Upper lobe of left lung (tissue), 6 donors: Measurements from ENCODE around the gene PPM1H. TPM values are rescaled to one million over a fixed set of nuclear protein-coding genes. Genes with fewer than 3 reads are reported as not detected.

ENCODE experiments used
- ATAC-seq, 2 donors: fragments of 200-7000 bp; cut with Tn5 transposase; one replicate each; pipeline ENCODE4 v1.9.1; 2022; ENCODE audit warnings: mild to moderate bottlenecking in 2 of 2, moderate library complexity in 2 of 2; ENCODE audit not compliant: low FRiP score in 2 of 2
- DNase-seq, 2 donors: peaks; one replicate each; pipeline ENCODE4 v3.0.0-alpha.2; 2019 to 2020
- H3K27ac ChIP-seq, 4 donors: fragments of 200-600 bp; sonication (generic); one replicate each; pipeline ENCODE4 v1.5.1; 2016 to 2019
- H3K27me3 ChIP-seq, 4 donors: fragments of 200-600 bp; sonication (generic); one replicate each; pipeline ENCODE4 v1.5.1; 2017 to 2019
- H3K36me3 ChIP-seq, 4 donors: fragments of 200-600 bp; sonication (generic); one replicate each; pipeline ENCODE4 v1.5.1; 2016 to 2019
- H3K4me1 ChIP-seq, 4 donors: fragments of 200-600 bp; sonication (generic); one replicate each; pipeline ENCODE4 v1.5.1; 2018 to 2019
- H3K4me3 ChIP-seq, 4 donors: fragments of 200-600 bp; sonication (generic); one replicate each; pipeline ENCODE4 v1.5.1; 2017 to 2019; ENCODE audit warnings: mild to moderate bottlenecking in 2 of 4, moderate library complexity in 1 of 4
- H3K9me3 ChIP-seq, 4 donors: fragments of 200-600 bp; sonication (generic); one replicate each; pipeline ENCODE4 v1.5.1; 2018 to 2019
- CTCF ChIP-seq, 6 experiments: fragments of 450-650 bp in 4 of 6; fragments of 200-600 bp in 2 of 6; sonication (generic) in 2 of 6; IDR thresholded peaks; one replicate each; pipeline ENCODE4 v1.5.1; 2016 to 2019; ENCODE audit warnings: antibody characterized with exemption in 6 of 6
- EP300 ChIP-seq, 4 donors: sonication (generic); formaldehyde crosslinking; IDR thresholded peaks; one replicate each; pipeline ENCODE4 v1.5.1; 2017; ENCODE audit warnings: antibody characterized with exemption in 4 of 4, control low read depth in 2 of 4
- POLR2A ChIP-seq, 4 donors: fragments of 450-650 bp; IDR thresholded peaks; one replicate each; pipeline ENCODE4 v1.5.1; 2016 to 2017; ENCODE audit warnings: antibody characterized with exemption in 4 of 4, mild to moderate bottlenecking in 2 of 4
- POLR2AphosphoS5 ChIP-seq, 2 donors: sonication (generic); formaldehyde crosslinking; IDR thresholded peaks; one replicate each; pipeline ENCODE4 v1.5.1; 2017; ENCODE audit warnings: antibody characterized with exemption in 2 of 2
- WGBS, 2 donors: methylation state at CpG; one replicate each; pipeline ENCODE4 v1.1.5; 2017 to 2018; 5-methylcytosine and 5-hydroxymethylcytosine counted together
- total RNA-seq, 6 donors: library from RNA; depleted of rRNA in 4 of 6; stranded (reverse); fragments of >200 nt in 4 of 6; gene quantifications; one replicate each; pipeline versions ENCODE4 v1.1.0 to v1.2.1, GENCODE V29; 2016 to 2021
- donor health status: DM: no; HTN: no; CAD: no; lungs with moderate emphysema.
- donor health status: DM: no; HTN: yes; CAD: no; lungs with severe emphysema.

The PPM1H gene
- total RNA-seq, 6 donors from 2014 or later = 4.2 to 14.2 (median 8.4) TPM

GRCh38 chr12:62799766-62800406 is 135.1 kb downstream of the PPM1H start:
- TF ChIP-seq EP300 (IDR thresholded peaks at IDR 0.05) = no peak
- no peak for TF ChIP-seq CTCF (IDR thresholded peaks at IDR 0.05)
- no peak for TF ChIP-seq POLR2A (IDR thresholded peaks at IDR 0.05)
- no peak for TF ChIP-seq POLR2AphosphoS5 (IDR thresholded peaks at IDR 0.05)
- H3K27me3 ChIP-seq = no peaks in the 10 kb centered on the region
- ATAC-seq = no peak
- whole genome bisulfite sequencing, 2 donors = 71 to 74% methylated on average over 9 of the region's 9 CpGs
- H3K4me1 ChIP-seq = no peaks in the 10 kb centered on the region
- no peak for DNase-seq
- H3K27ac ChIP-seq = no peak overlapping the region
- H3K4me3 ChIP-seq = no peak overlapping the region
- no peaks in the 10 kb centered on the region for H3K9me3 ChIP-seq
- H3K36me3 ChIP-seq = peaks cover 0 to 4% (median 0%) of the 10 kb centered on the region in 4 donors

GRCh38 chr12:62799126-62799736 is 135.7 kb downstream of the PPM1H start:
- no peak overlapping the region for H3K4me3 ChIP-seq
- H3K9me3 ChIP-seq = no peaks in the 10 kb centered on the region
- H3K27me3 ChIP-seq = no peaks in the 10 kb centered on the region
- no peak for TF ChIP-seq EP300 (IDR thresholded peaks at IDR 0.05)
- peak; percentile 76 to 98 (median 86) for TF ChIP-seq CTCF (IDR thresholded peaks at IDR 0.05)
- H3K36me3 ChIP-seq = peaks cover 0 to 4% (median 0%) of the 10 kb centered on the region in 4 donors
- H3K27ac ChIP-seq = no peak overlapping the region
- H3K4me1 ChIP-seq = peaks cover 0 to 1% (median under 1%) of the 10 kb centered on the region in 4 donors
- 34 to 36% methylated on average over 2 of the region's 2 CpGs for WGBS, 2 donors
- ATAC-seq (peak in 1 of 2 donors; percentile 87), DNase-seq (peak in 1 of 2 donors; percentile 30)

GRCh38 chr12:62794218-62794583 is 140.7 kb downstream of the PPM1H start:
- H3K4me3 ChIP-seq = no peak overlapping the region
- DNase-seq = no peak
- peaks cover 0 to 10% (median 4%) of the 10 kb centered on the region in 4 donors for H3K4me1 ChIP-seq
- no peaks in the 10 kb centered on the region for H3K27me3 ChIP-seq
- ATAC-seq = no peak
- no peak for TF ChIP-seq POLR2AphosphoS5 (IDR thresholded peaks at IDR 0.05)
- no peak overlapping the region for H3K27ac ChIP-seq
- H3K36me3 ChIP-seq = no peaks in the 10 kb centered on the region
- 16 to 29% methylated on average over 1 of the region's 1 CpG for WGBS, 2 donors
- no peaks in the 10 kb centered on the region for H3K9me3 ChIP-seq

- Histone ChIP-seq H3K27ac (no peak overlapping the region), H3K4me1 (peaks cover 0 to 10% (median 4%) of the 10 kb centered on the region in 4 donors), H3K9me3 (no peaks in the 10 kb centered on the region), H3K27me3 (no peaks in the 10 kb centered on the region), H3K4me3 (no peak overlapping the region), H3K36me3 (no peaks in the 10 kb centered on the region)
- ATAC-seq (peak; percentile 89 to 96), DNase-seq (peak; percentile 43 to 87)
- WGBS, 2 donors = 76% methylated on average over 25 of the region's 25 CpGs
- TF ChIP-seq EP300 (IDR thresholded peaks at IDR 0.05) (no peak), POLR2A (IDR thresholded peaks at IDR 0.05) (no peak), CTCF (IDR thresholded peaks at IDR 0.05) (peak; percentile 79 to 91 (median 86)), POLR2AphosphoS5 (IDR thresholded peaks at IDR 0.05) (peak in 1 of 2 donors; percentile 9)
Measured at GRCh38 chr12:62793256-62794217, 141.4 kb downstream of the PPM1H start.
